Activated T-helper 9 cell treated with anti-CD3 and anti-CD28 coated beads, Interleukin-2, amount 50 U/mL, for 16 hours (primary cell): ENCODE results near the gene PFN4.
"Not testable (repeated sequence)": the region's sequence is repeated elsewhere in the genome, so short reads cannot be mapped to it uniquely, and the experiment has no call there.

Experiments used
- DNase-seq: peaks from one replicate; pipeline ENCODE4 v3.0.0-alpha.2; 2020; ENCODE audit warnings: low read depth

PFN4 gene

DNA sequence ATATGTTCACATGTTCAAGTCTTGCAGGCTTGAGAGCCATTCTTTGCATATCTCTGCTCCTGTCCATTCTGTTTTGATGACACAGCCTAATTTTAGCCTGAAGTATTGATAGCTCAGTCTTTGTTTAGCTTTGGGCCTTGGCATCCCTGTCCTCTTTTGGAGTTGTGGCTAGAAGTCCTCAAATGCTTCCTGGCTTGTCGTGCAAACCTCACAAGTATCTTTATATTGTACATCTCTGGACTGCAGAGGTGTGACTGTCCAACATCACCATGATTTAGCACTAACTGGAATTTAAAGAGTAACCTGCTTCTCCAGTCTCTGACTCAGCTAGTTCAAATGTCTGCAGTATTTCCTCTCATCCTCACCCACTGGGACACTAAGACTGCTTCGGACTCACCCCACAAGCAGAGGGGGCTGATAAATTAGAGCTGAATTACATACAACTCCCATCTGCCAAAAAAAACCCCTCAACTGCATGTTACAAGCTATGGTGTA lies 11.7 kb downstream of the PFN4 start:
- DNase-seq: no peak

DNA sequence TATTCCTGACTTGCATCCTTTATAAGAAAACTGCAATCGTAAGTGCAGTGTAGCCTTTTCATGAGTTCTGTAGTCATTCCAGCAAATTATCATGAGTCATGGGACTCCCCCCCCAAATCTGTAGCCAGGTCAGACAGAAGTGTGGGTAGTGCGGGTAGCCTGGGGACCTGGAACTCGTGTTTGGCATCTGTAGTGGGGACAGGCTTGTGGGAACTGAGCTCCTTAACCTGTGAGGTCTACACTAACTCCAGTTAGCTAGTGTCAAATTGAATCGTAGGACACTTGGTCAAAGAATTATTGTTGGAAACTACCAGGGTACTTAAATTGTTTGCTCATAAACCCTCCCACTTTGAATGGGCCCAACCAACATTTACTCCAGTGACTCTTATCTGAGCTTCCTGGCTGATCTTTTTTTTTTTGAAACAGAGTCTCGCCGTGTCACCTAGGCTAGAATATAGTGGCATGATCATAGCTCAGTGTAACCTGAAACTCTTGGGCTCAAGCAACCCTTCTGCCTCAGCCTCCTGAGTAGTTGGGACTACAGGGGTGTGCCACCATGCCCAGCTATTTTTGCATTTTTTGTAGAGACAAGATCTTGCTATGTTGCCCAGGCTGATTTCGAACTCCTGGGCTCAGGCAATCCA lies 12.4 kb downstream of the PFN4 start:
- no peak for DNase-seq

DNA sequence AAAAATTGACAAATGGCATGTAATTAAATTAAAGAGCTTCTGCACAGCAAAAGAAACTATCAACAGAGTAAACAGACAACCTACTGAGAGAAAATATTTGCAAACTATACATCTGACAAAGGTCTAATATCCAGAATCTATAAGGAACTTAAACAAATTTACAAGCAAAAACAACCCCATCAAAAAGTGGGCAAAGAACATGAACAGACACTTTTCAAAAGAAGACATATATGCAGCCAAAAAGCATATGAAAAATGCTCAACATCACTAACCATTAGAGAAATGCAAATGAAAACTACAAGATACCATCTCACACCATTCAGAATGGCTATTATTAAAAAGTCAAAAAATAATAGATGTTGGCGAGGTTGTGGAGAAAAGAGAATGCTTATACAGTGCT lies 13.7 kb downstream of the PFN4 start:
- DNase-seq: not testable (repeated sequence)

DNA sequence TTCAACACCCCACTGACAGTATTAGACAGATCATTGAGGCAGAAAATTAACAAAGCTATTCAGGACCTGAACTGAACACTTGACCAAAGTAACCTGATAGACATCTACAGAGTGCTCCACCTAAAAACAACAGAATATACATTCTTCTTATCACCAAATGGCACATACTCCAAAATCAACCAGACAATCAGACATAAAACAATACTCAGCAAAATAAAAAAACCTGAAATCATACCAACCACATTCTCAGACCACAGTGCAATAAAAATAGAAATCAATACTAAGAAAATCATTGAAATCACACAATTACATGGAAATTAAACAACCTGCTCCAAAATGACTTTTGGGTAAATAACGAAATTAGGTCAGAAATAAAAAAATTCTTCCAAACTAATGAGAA lies 15.8 kb downstream of the PFN4 start:
- DNase-seq: no peak

- no peak for DNase-seq
Measured at GRCh38 chr2:24106786-24107185, 16.3 kb downstream of the PFN4 start.

DNA sequence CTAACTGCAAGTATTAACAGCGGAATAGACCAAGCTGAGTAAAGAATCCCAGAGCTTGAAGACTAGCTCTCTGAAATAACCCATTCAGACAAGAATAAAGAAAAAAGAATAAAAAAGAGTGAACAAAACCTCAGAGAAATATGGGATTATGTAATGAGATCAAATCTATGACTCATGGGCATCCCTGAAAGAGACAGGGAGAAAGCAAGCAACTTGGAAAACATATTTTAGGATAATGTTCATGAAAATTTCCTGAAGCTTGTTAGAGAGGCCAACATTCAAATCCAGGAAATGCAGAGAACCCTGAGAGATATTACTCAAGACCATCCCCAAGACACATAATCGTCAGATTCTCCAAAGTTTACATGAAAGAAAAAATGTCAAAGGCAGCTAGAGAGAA lies 17.3 kb downstream of the PFN4 start:
- DNase-seq: no peak

- DNase-seq: no peak
Measured at GRCh38 chr2:24104906-24105305, 18.2 kb downstream of the PFN4 start.

DNA sequence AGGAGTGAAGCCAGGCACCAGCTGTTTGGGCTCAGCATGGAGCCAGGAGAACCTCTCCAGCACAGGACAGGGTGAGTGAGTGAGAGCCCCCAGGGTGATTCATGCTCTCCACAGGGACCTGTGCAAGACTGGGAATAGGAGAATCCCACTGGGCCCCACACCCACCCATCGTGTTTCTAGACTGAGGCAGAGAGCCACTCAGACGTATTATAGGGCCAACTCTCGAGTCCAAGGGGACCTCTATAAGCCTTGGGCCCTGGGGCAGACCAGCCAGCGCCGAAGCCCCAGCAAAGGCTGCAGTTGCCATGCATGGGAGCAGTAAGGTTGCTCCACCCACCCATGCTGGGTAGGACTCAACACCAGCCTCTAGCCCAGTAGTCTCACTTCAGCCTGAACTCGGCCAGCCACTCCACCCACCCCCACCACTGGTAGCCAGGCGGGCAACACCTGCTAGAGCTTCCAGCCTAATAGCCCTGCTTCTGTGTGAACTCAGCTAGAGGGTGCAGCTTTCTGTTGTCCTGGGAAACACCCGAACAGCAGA lies 19.0 kb downstream of the PFN4 start:
- no peak for DNase-seq

- DNase-seq: no peak
Measured at GRCh38 chr2:24102677-24103076, 20.5 kb downstream of the PFN4 start.

DNA sequence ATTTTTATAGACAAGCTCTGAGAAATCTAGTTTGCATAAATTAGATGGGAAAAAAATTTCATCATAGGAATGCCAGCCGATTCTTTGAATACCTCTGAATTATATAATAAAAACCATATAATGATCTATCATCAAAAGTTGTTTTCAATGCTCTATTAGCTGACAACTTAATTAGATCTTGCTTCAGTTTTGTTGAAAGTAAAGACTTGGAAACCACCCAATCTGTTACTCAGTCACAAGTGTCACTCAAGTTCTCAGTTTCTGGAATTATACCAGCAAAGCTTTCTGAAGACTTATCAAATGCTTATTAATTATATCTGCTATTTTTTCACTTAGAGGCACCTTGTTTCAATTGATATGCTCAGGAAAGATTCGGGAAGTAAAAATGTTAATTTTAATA lies 21.1 kb downstream of the PFN4 start:
- DNase-seq: no peak

DNA sequence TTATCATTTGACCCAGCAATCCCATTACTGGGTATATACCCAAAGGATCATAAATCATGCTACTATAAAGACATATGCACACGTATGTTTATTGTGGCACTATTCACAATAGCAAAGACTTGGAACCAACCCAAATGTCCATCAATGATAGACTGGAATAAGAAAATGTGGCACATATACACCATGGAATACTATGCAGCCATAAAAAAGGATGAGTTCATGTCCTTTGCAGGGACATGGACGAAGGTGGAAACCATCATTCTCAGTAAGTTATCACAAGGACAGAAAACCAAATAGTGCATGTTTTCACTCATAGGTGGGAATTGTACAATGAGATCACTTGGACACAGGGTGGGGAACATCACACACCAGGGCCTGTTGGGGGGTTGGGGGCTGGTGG lies 22.4 kb downstream of the PFN4 start:
- DNase-seq: not testable (repeated sequence)

GRCh38 chr2:24095171-24095677 lies 27.9 kb downstream of the PFN4 start:
- not testable (repeated sequence) for DNase-seq

DNA sequence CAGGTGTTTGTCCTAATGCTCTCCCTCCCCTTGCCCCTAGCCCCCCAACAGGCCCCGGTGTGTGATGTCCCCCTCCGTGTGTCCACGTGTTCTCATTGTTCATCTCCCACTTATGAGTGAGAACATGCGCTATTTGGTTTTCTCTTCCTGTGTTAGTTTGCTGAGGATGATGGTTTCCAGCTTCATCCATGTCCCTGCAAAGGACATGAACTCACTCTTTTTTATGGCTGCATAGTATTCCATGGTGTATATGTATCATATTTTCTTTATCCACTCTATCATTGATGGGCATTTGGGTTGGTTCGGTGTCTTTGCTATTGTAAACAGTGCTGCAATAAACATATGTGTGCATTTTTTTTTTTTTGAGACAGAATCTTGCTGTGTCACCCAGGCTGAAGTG lies 29.9 kb downstream of the PFN4 start:
- DNase-seq: not testable (repeated sequence)

- no peak for DNase-seq
Measured at GRCh38 chr2:24088821-24089359, 34.2 kb downstream of the PFN4 start.

DNA sequence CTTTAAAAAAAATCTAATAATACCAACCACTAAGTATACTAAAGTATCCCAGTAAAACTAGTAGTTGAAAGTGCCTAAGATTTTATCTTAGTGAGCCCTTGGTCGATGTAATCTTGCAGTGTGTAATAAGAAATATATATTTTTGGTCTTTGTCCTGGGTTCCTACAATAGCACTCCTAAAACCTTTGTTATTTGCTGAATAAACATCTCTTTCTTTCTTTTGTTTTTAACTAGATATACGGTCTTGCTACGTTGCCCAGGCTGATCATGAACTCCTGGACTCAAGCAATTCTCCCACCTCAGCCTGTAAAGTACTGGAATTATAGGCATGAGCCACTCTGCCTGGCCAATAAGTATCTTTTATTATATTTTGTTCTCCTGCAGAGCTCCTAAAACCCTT lies 36.1 kb downstream of the PFN4 start:
- DNase-seq: no peak

- DNase-seq: no peak
Measured at GRCh38 chr2:24086241-24086640, 36.9 kb downstream of the PFN4 start.

DNA sequence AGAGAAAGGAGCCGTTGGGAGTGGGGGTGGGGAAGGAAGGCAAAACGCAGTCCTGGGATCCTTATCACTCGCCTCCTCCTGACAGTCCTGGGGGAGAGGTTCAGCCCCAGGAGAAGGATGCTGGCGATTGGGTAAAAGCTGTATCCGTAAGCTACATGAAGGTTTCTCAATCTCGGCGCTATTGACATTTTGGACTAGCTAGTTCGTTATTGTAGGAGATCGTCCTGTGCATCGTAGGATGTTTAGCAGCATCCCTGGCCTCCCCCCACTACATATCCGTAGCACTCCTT lies 38.0 kb downstream of the PFN4 start:
- no peak for DNase-seq

DNA sequence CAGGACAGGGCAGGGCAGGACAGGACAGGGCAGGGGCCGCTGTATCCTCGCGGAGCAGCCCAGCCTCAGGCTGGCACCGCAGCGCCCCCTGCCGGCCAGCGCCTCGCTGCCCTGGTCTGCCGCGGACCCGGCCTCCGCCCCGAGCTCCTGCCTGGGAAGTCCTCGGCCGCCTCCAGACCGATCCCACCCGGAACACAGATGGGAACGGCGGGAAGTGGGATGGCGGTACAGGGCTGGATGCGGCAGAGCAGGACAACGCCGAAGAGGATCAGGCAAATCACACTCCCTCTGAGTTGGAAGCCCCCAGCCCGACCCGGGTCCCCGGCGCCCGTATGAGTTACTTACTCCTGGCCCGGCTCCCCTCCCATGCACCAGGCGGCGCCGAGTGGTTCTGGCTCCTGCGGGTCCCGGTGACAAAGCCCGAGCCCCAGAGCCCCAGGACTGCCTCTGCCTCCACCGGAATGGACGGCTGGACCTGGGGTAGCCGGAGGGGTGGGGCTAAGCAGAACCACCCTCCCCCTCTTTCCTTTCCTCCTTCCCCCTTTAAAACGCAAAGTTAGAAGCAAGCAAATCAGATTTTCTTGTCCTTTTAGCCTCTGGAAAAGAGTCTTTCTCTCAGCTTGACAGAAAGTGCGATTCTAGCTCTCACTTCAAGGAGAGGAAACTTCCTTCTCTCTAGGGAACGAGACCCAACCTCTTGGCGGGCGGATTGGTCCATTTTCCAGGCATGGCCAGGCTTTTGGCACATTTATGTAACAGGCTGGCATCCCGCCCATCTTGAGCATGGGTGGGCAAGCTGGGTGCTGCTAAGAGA lies 38.5 kb downstream of the PFN4 start, which contains the start of gene TP53I3:
Gene TP53I3 (minus strand): TSS at position 449 of the 814 bp plus-strand sequence. CDS start 508 bp downstream, outside the sequence.
- peak; percentile 77 for DNase-seq

DNA sequence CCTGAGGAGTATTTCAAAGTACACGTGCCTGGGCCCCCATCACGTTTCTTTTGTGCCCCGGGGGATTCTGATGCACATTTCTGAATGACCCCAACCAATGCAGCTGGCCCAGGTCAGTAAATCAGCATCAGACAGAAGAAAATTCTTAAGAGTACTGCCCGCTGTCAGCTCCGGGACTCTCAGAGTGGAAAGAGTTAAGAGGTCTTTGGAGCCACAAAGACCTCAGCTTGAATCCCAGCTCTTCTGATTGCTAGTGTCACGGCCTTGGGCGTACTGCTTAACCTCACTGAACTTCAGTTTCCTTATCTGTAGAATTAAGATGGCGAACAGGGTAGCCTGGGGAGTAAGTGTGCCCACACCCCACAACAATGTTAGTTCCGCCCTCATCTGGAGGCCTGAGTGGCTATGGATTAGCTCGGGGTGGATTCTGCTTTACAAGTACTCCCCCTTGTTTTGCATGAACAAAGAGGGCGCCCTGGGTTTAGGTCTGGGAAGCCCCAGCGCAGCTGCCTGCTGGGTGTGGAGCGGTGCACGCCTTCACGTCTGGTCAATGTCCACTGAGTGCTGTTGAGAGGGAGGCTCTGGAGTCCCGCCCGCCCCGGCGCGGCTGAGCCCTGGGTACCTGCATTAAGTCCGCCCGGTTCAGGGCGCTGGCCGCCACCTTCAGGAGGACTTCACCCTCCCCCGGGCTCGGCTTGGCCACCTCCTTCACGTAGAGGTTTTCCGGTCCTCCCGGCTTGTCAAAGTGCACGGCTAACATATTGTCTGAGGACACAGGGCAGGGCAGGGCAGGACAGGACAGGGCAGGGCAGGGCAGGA lies 39.4 kb downstream of the PFN4 start:
- DNase-seq: no peak

- no peak for DNase-seq
Measured at GRCh38 chr2:24082787-24083566, 40.2 kb downstream of the PFN4 start.

- no peak for DNase-seq
Measured at GRCh38 chr2:24080701-24081100, 42.4 kb downstream of the PFN4 start.
